Thymus (tissue), 2 donors: ENCODE data around the gene RALGAPB. TPM values are rescaled to one million over a fixed set of nuclear protein-coding genes. Genes with fewer than 3 reads are reported as not detected.

Experiments
- polyA plus RNA-seq: library from polyadenylated mRNA; stranded (reverse); fragments of 200-250 nt; gene quantifications from one replicate; pipeline ENCODE4 v1.2.3, GENCODE V29; 2013
- total RNA-seq: library from RNA; stranded (reverse); fragments of 120-200 nt; gene quantifications from one replicate; pipeline ENCODE4 v1.2.4, GENCODE V29; 2013
- donor health status: healthy.

The RALGAPB gene
- total and polyA plus RNA-seq, 2 donors = 14.4 to 15.2 TPM

Other genes starting within 250 kb of the RALGAPB start
- 0.66 TPM for gene KIAA1755, start 212.1 kb upstream of the RALGAPB start, total RNA-seq
- 5.5 TPM for gene KIAA1755, start 212.1 kb upstream of the RALGAPB start, polyA plus RNA-seq
- 2.1 TPM for gene BPI, start 168.7 kb upstream of the RALGAPB start, total RNA-seq
- 0.57 TPM for gene BPI, start 168.7 kb upstream of the RALGAPB start, polyA plus RNA-seq
- gene LBP, start 126.4 kb upstream of the RALGAPB start, total RNA-seq = 0.09 TPM
- gene LBP, start 126.4 kb upstream of the RALGAPB start, polyA plus RNA-seq = 0.32 TPM
- gene SNHG17, start 37.5 kb upstream of the RALGAPB start, total RNA-seq = 11.0 TPM
- gene SNHG17, start 37.5 kb upstream of the RALGAPB start, polyA plus RNA-seq = 36.0 TPM
- not detected for gene ADIG, start 108.4 kb downstream of the RALGAPB start, total RNA-seq
- gene ADIG, start 108.4 kb downstream of the RALGAPB start, polyA plus RNA-seq = not detected
- not detected for gene ARHGAP40, start 129.0 kb downstream of the RALGAPB start, total RNA-seq
- gene ARHGAP40, start 129.0 kb downstream of the RALGAPB start, polyA plus RNA-seq = 1.8 TPM